Stimulated activated CD8-positive, alpha-beta memory T cell treated with anti-CD3 and anti-CD28 coated beads, Interleukin-4, amount 100 ng/mL, for 48 hours (primary cell): ENCODE measurements around the gene YWHAE.
A peak's percentile ranks its signal among the peaks of the same experiment; 100 is the strongest.
"Not testable (repeated sequence)": the region's sequence is repeated elsewhere in the genome, so short reads cannot be mapped to it uniquely, and the experiment has no call there.

Experiments
- DNase-seq: peaks from one replicate; pipeline ENCODE4 v3.0.0-alpha.2; 2020

Gene YWHAE

DNA sequence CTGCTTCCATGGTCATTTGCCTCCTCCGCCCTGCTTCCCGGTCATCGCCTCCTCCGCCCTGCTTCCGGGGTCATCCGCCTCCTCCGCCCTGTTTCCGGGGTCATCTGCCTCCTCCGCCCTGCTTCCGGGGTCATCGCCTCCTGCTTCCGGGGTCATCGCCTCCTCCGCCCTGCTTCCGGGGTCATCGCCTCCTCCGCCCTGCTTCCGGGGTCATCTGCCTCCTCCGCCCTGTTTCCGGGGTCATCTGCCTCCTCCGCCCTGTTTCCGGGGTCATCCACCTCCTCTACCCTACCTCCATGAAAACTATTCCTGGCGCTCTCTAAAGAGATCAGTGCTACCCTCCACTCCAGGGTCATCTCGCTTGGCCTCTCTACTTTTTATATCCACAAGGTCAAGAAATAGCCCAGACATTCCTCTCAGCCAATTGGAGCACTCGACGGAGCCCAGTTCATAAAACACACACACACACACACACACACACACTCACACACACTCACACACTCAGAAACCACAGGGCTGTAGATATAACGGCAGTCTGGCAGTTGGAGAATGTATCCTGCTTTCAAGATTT lies 75.7 kb downstream of the YWHAE start:
- no peak for DNase-seq

DNA sequence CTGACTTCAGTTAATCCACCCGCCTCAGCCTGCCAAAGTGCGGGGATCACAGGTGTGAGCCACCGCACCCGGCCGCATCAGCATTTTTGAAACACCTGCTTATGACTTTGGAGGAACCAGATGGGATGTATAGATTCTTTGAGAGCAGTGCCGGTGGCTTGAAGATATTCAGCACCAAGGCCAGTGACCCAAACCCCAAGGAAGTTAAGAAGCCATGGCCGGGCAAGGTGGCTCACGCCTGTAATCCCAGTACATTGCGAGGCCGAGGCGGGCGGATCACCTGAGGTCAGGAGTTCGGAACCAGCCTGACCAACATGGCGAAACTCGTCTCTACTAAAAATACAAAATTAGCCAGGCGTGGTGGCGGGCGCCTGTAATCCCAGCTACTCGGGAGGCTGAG lies 76.7 kb downstream of the YWHAE start:
- DNase-seq: no peak

DNA sequence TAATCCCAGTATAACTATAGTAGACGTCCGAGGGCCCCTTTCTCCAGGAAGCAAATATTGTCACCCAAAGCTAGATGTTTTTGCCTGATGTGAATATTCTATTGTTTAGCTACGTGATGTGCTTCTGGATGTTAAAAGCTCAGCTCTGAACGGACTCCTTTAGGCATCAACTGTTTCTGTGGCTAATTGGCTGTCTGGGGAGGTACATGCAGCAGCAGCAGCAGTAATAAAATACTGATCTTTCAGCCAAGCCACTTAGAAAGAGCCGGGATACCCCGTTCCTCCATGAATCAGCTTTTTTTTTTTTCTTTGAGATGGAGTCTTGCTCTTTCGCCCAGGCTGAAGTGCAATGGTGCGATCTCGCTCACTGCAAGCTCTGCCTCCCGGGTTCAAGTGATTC lies 77.5 kb downstream of the YWHAE start:
- DNase-seq: no peak

DNA sequence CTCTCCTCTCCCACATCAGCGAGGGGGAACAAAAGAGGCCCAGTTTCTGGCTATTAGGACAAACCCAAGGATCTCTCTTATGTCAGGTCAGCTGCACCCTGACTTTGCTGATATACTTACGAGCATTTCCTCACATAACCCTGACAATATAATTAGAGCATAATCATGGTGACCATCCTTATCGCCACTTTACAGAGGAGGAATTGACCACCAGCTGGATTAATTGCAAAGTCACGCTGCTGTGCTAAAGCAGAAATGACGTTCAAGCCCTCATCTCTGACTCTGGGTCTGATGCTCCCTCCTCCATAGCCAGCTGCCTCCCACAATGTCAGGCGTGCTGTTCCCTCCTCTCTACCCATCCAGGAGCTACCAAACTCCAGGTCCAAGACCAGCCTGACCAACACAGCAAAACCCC lies 78.0 kb downstream of the YWHAE start:
- DNase-seq: no peak

DNA sequence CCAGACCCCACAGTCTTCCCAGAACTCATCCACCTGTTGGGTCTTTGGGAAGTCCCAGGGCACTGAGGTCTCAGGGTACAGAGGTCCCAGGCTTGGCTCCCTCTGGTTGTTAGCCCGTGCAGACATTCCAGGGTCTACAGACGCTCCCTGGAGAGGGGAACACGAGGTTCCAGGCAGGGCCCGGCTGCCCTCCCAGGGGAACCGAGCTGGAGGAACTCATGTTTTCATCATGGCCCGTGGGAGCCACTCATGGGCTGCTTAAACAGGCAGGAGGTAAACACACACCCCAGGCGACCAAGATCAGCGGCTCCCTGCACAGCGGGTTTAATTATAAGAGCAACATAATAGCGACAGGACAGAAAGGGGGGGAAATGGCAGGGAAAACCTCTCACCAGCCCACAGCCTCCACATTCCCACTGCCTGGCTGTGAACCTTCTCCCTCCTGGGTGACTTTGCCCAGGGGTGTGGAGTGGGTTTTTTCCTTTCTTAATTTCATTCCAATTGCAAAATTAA lies 84.1 kb downstream of the YWHAE start:
- DNase-seq: no peak

DNA sequence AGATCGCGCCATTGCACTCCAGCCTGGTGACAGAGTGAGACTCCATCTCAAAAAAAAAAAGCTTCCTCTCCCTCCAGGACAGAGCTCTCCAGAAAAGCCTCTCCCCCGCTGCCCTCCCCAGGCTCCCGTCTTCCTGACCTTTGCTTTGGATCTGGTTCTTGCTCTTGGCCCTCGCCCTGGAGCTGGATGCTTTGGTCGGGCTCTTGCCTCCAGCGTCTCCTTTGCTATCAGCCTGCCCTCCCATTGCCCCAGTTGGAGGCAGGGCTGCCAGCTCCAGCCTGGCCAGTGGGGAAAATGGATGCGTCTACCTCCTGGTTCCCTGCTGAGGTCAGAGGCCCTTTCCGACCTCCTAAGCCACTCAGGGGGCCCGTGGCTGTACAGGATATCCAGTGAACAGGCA lies 84.6 kb downstream of the YWHAE start:
- DNase-seq: no peak

DNA sequence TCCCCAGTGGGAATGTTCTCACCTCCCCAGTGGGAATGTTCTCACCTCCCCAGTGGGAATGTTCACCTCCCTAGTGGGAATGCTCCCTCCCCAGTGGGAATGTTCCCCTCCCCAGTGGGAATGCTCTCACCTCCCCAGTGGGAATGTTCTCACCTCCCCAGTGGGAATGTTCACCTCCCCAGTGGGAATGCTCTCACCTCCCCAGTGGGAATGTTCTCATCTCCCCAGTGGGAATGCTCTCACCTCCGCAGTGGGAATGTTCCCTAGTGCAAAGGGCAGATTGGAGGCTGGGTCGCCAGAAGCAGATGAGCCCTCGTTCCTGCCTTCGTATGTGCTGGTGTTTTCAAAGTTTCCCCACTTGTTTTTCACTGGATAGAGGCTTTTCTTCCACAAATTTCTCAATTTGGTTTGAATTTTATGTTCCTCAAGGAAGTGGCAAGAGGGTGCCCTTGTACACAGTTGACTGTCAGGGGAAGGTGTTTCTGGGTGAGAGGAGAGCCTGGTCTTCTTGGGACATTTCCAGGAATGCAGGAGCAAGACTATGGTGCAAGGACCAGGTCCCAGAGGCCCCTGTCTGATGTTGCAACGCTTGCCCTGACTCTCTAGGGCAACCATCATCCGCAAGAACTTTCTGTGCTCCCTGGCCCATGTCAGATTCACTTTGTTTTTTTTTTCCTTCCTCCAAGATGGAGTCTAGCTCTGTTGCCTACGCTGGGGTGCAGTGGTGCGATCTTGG lies 86.6 kb downstream of the YWHAE start:
- no peak for DNase-seq

GRCh38 chr17:1312261-1312870 lies 87.7 kb downstream of the YWHAE start:
- DNase-seq: no peak

DNA sequence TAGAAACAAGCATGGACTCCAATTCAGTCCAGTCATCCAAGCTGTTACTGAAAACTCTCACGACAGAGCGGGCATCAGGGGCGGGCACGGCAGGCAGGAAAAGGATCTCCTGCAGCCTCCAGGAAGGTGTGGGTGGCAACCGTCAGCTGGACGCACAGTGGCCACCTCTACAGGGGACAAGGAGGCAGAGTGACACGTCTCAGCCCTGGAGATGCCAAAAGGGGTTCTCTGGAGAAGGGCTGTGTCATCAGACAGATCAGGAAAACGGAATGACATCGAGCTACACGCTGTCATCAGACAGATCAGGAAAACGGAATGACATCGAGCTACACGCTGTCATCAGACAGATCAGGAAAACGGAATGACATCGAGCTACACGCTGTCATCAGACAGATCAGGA lies 92.2 kb downstream of the YWHAE start:
- not testable (repeated sequence) for DNase-seq

DNA sequence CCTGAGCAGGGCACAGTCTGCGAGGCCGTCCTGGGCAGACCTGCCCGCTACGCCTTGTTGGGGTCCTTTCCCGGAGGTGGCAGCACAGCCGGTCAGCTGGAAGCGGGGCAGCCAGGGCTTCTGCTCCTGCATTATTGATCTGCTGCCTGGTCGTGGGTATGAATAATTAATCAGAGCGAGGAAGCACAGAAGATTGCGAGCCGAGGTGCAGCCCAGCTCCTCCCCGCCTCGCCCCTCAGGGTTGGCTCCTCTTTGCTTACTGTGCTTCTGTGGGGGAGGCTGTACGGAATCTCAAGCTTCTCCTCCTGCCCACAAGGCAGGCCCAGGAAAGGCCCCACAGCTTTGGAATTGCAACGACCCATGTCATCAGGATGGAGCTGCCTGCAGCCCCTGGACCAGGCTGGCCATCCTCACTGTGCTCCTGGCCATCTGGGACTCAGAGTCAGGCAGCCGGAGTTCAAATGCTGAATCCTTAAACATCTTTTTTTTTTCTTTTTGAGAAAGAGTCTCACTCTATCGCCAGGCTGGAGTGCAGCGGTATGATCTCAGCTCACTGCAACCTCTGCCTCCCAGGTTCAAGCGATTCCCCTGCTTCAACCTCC lies 95.0 kb downstream of the YWHAE start:
- DNase-seq: no peak

DNA sequence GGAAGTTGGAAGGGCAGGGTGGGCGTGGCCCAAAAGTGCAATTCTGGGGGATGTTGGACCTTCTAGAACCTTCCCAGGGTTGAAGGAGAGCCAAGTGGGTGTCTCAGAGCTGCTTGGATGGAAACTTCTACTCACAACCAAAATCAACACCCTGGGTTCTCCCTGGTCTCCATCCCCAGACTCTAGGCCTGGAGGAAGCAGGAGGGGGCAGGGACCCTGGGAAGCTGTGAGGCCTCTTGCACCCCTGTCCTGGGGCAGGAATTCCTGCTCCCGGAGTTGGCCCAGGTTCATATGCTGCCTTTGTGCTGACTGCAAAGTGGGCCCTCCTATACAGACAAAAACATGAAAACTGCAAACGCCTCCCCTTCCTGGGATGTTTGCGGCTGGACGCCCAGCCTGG lies 95.5 kb downstream of the YWHAE start:
- no peak for DNase-seq

DNA sequence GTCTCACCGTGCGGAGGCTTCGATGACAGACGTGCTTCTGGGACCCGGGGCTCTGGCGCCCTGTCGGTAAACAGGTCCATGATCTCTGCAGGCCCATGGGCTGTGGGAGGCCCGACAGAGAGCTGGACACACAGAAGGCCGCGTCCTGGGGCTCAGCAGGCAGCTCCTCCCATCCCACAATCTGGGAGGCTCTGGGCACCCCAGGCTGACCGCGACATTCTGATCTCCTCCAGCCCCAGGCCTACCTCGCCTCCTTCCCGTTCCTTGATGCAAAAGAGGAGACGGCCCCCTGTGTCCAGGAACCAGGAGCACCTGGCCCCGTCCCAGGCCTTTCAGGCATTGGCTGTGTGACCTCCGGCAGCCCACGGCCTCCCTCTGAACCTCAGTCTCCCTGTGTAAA lies 97.3 kb downstream of the YWHAE start:
- DNase-seq: no peak

- DNase-seq: no peak
Observed at GRCh38 chr17:1301546-1301945, 98.5 kb downstream of the YWHAE start.

- DNase-seq: no peak
Observed at GRCh38 chr17:1300371-1300905, 99.6 kb downstream of the YWHAE start.

GRCh38 chr17:1299552-1300370 lies 100.3 kb downstream of the YWHAE start:
- DNase-seq: no peak

DNA sequence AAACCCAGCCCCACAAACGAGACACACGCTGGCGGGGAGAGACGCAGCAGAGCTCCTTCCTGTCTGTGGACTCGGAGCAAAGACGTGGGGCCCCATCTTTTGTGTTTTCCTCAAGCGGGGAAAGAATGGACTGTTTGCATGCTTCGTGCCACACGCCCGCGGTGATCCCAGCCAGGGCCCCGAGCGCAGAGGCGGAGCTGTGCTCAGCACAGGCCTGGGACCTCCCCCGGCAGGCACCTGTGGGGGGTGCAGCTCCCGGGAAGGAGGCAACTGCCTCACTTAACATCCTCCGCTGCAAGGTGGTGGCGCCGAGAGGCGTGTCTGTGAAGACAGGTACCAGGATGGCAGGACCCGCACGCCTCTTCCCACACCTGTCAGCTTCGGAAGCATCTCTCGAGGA lies 101.4 kb downstream of the YWHAE start:
- peak; percentile 59 for DNase-seq
